Measurements from ENCODE around the gene HJURP.
"Not testable (repeated sequence)": the region's sequence is repeated elsewhere in the genome, so short reads cannot be mapped to it uniquely, and the experiment has no call there.

Gene HJURP

GRCh38 chr2:233854241-233854981 is at the start of gene HJURP:
Gene HJURP, minus strand, starts transcription at chr2:233854535. Its CDS starts 35 bp downstream, at chr2:233854500.
- no peaks in the 10 kb centered on the region for H3K27me3 Mint-ChIP-seq
- peaks cover 41% of the 10 kb centered on the region for H3K4me1 Mint-ChIP-seq (ENCODE audit: low read depth)
- peak within 1 kb of the TSS; percentile 35 for H3K27ac Mint-ChIP-seq
- peaks cover 9% of the 10 kb centered on the region for H3K36me3 Mint-ChIP-seq (ENCODE audit: low read depth)
- no peaks in the 10 kb centered on the region for H3K9me3 Mint-ChIP-seq
- intact Hi-C loops (cut with micrococcal nuclease): loop anchor here (10.0 kb wide), 1 partner anchor 690 kb away; no protein-coding TSS in a partner anchor
- peak within 1 kb of the TSS; percentile 95 for H3K4me3 Mint-ChIP-seq

- Mint-ChIP-seq H3K27ac (no peak overlapping the region), H3K4me3 (no peak overlapping the region), H3K9me3 (no peaks in the 10 kb centered on the region), H3K27me3 (peaks cover 10% of the 10 kb centered on the region), H3K4me1 (ENCODE audit: low read depth) (no peaks in the 10 kb centered on the region), H3K36me3 (ENCODE audit: low read depth) (no peaks in the 10 kb centered on the region)
- intact Hi-C loops (cut with micrococcal nuclease): no loop called here
Observed at GRCh38 chr2:233901884-233902283, 47.5 kb upstream of the HJURP start.

- intact Hi-C loops (cut with micrococcal nuclease): no loop called here
- Mint-ChIP-seq H3K27ac (no peak overlapping the region), H3K4me1 (ENCODE audit: low read depth) (no peaks in the 10 kb centered on the region), H3K36me3 (ENCODE audit: low read depth) (no peaks in the 10 kb centered on the region), H3K4me3 (no peak overlapping the region), H3K9me3 (no peaks in the 10 kb centered on the region), H3K27me3 (peaks cover 12% of the 10 kb centered on the region)
Observed at GRCh38 chr2:233901367-233901766, 47.0 kb upstream of the HJURP start.

GRCh38 chr2:233896253-233896652 is 41.9 kb upstream of the HJURP start:
- H3K36me3 Mint-ChIP-seq (ENCODE audit: low read depth); H3K4me3 Mint-ChIP-seq; H3K4me1 Mint-ChIP-seq (ENCODE audit: low read depth); H3K9me3 Mint-ChIP-seq; intact Hi-C loops (cut with micrococcal nuclease); H3K27ac Mint-ChIP-seq: not testable (repeated sequence)
- H3K27me3 Mint-ChIP-seq: peaks cover 19% of the 10 kb centered on the region

- no peak overlapping the region for H3K4me3 Mint-ChIP-seq
- H3K27ac Mint-ChIP-seq: no peak overlapping the region
- intact Hi-C loops (cut with micrococcal nuclease): no loop called here
- H3K4me1 Mint-ChIP-seq (ENCODE audit: low read depth): no peaks in the 10 kb centered on the region
- no peaks in the 10 kb centered on the region for H3K9me3 Mint-ChIP-seq
- H3K27me3 Mint-ChIP-seq: peaks cover 12% of the 10 kb centered on the region
- H3K36me3 Mint-ChIP-seq (ENCODE audit: low read depth): no peaks in the 10 kb centered on the region
Observed at GRCh38 chr2:233892793-233893192, 38.5 kb upstream of the HJURP start.

- Mint-ChIP-seq H3K27me3 (peaks cover 9% of the 10 kb centered on the region), H3K27ac (no peak overlapping the region), H3K4me3 (no peak overlapping the region), H3K9me3 (peaks cover 38% of the 10 kb centered on the region), H3K4me1 (ENCODE audit: low read depth) (no peaks in the 10 kb centered on the region), H3K36me3 (ENCODE audit: low read depth) (no peaks in the 10 kb centered on the region)
- intact Hi-C loops (cut with micrococcal nuclease): no loop called here
Observed at GRCh38 chr2:233882353-233882752, 28.0 kb upstream of the HJURP start.

- peaks cover 29% of the 10 kb centered on the region for H3K27me3 Mint-ChIP-seq
- intact Hi-C loops (cut with micrococcal nuclease); H3K36me3 Mint-ChIP-seq (ENCODE audit: low read depth); H3K27ac Mint-ChIP-seq; H3K4me3 Mint-ChIP-seq; H3K9me3 Mint-ChIP-seq: not testable (repeated sequence)
- peaks cover 11% of the 10 kb centered on the region for H3K4me1 Mint-ChIP-seq (ENCODE audit: low read depth)
Observed at GRCh38 chr2:233872125-233872524, 17.8 kb upstream of the HJURP start.

- Mint-ChIP-seq H3K27me3 (peaks cover 29% of the 10 kb centered on the region), H3K4me3 (no peak overlapping the region), H3K36me3 (ENCODE audit: low read depth) (peaks cover 16% of the 10 kb centered on the region), H3K27ac (no peak overlapping the region), H3K9me3 (peaks cover 11% of the 10 kb centered on the region), H3K4me1 (ENCODE audit: low read depth) (peaks cover 13% of the 10 kb centered on the region)
- intact Hi-C loops (cut with micrococcal nuclease): no loop called here
Observed at GRCh38 chr2:233871432-233871831, 17.1 kb upstream of the HJURP start.

GRCh38 chr2:233867993-233868532 is 13.7 kb upstream of the HJURP start, which contains the start of gene MSL3B:
Gene MSL3B, minus strand, starts transcription at chr2:233868386.
- H3K36me3 Mint-ChIP-seq (ENCODE audit: low read depth): peaks cover 16% of the 10 kb centered on the region
- peaks cover 13% of the 10 kb centered on the region for H3K4me1 Mint-ChIP-seq (ENCODE audit: low read depth)
- H3K27me3 Mint-ChIP-seq: peaks cover 20% of the 10 kb centered on the region
- peak within 1 kb of the TSS; percentile 80 for H3K27ac Mint-ChIP-seq
- intact Hi-C loops (cut with micrococcal nuclease): no loop called here
- peak within 1 kb of the TSS; percentile 87 for H3K4me3 Mint-ChIP-seq
- peaks cover 11% of the 10 kb centered on the region for H3K9me3 Mint-ChIP-seq

- Mint-ChIP-seq H3K4me3 (no peak overlapping the region), H3K4me1 (ENCODE audit: low read depth) (peaks cover 13% of the 10 kb centered on the region), H3K27ac (no peak overlapping the region), H3K27me3 (peaks cover 20% of the 10 kb centered on the region), H3K36me3 (ENCODE audit: low read depth) (peaks cover 16% of the 10 kb centered on the region), H3K9me3 (peaks cover 11% of the 10 kb centered on the region)
- intact Hi-C loops (cut with micrococcal nuclease): no loop called here
Observed at GRCh38 chr2:233866479-233866878, 12.1 kb upstream of the HJURP start.

- Mint-ChIP-seq H3K4me1 (ENCODE audit: low read depth) (peaks cover 13% of the 10 kb centered on the region), H3K9me3 (peaks cover 11% of the 10 kb centered on the region), H3K27me3 (peaks cover 20% of the 10 kb centered on the region), H3K4me3 (no peak overlapping the region), H3K27ac (no peak overlapping the region), H3K36me3 (ENCODE audit: low read depth) (peaks cover 16% of the 10 kb centered on the region)
- intact Hi-C loops (cut with micrococcal nuclease): no loop called here
Observed at GRCh38 chr2:233865838-233866237, 11.5 kb upstream of the HJURP start.

GRCh38 chr2:233862261-233862768 is 8.0 kb upstream of the HJURP start:
- Mint-ChIP-seq H3K27ac (no peak overlapping the region), H3K36me3 (ENCODE audit: low read depth) (peaks cover 8% of the 10 kb centered on the region), H3K27me3 (peaks cover 3% of the 10 kb centered on the region), H3K4me3 (no peak overlapping the region), H3K9me3 (peaks cover 7% of the 10 kb centered on the region), H3K4me1 (ENCODE audit: low read depth) (peaks cover 8% of the 10 kb centered on the region)
- intact Hi-C loops (cut with micrococcal nuclease): no loop called here

GRCh38 chr2:233858331-233858730 is 4.0 kb upstream of the HJURP start:
- intact Hi-C loops (cut with micrococcal nuclease): loop anchor here (10.0 kb wide), 1 partner anchor 686 kb away; no protein-coding TSS in a partner anchor
- no peak overlapping the region for H3K4me3 Mint-ChIP-seq
- no peak overlapping the region for H3K27ac Mint-ChIP-seq
- H3K36me3 Mint-ChIP-seq (ENCODE audit: low read depth): peaks cover 9% of the 10 kb centered on the region
- no peaks in the 10 kb centered on the region for H3K9me3 Mint-ChIP-seq
- H3K27me3 Mint-ChIP-seq: no peaks in the 10 kb centered on the region
- peaks cover 27% of the 10 kb centered on the region for H3K4me1 Mint-ChIP-seq (ENCODE audit: low read depth)

- intact Hi-C loops (cut with micrococcal nuclease): loop anchor here (10.0 kb wide), 1 partner anchor 687 kb away; no protein-coding TSS in a partner anchor
- H3K4me3 Mint-ChIP-seq: no peak overlapping the region
Observed at GRCh38 chr2:233857511-233858141, 3.3 kb upstream of the HJURP start.

More at GRCh38 chr2:233857511-233858141, 3.3 kb upstream of the HJURP start:
- Mint-ChIP-seq H3K36me3 (ENCODE audit: low read depth) (peaks cover 9% of the 10 kb centered on the region), H3K27me3 (no peaks in the 10 kb centered on the region), H3K27ac (no peak overlapping the region), H3K9me3 (no peaks in the 10 kb centered on the region), H3K4me1 (ENCODE audit: low read depth) (peaks cover 30% of the 10 kb centered on the region)

Measured in dendritic cell treated with granulocyte-macrophage colony-stimulating factor and Interleukin-4, amounts not matched to agents 40 ng/mL and 50 ng/mL, for 4 days (primary cell).